Osteocyte (in vitro differentiated cells): Measurements from ENCODE around the gene ETHE1. TPM values are rescaled to one million over a fixed set of nuclear protein-coding genes. Genes with fewer than 3 reads are reported as not detected.

Experiments
- DNase-seq: peaks from one replicate; pipeline ENCODE4 v3.0.0; 2021; ENCODE audit warnings: mixed read lengths; ENCODE audit not compliant: unreplicated experiment; ENCODE audit errors: extremely low spot score
- H3K27ac Mint-ChIP-seq: one replicate; pipeline ENCODE4 v1.8.0; 2021; ENCODE audit warnings: mild to moderate bottlenecking, mixed read lengths; ENCODE audit not compliant: unreplicated experiment
- H3K27me3 Mint-ChIP-seq: one replicate; pipeline ENCODE4 v1.8.0; 2021; ENCODE audit warnings: mixed read lengths; ENCODE audit not compliant: unreplicated experiment
- H3K36me3 Mint-ChIP-seq: one replicate; pipeline ENCODE4 v1.8.0; 2021; ENCODE audit warnings: mixed read lengths; ENCODE audit not compliant: unreplicated experiment
- H3K4me1 Mint-ChIP-seq: one replicate; pipeline ENCODE4 v1.8.0; 2021; ENCODE audit warnings: mixed read lengths; ENCODE audit not compliant: unreplicated experiment
- H3K4me3 Mint-ChIP-seq: one replicate; pipeline ENCODE4 v1.8.0; 2021; ENCODE audit warnings: mild to moderate bottlenecking, moderate library complexity, mixed read lengths; ENCODE audit not compliant: unreplicated experiment
- H3K9me3 Mint-ChIP-seq: one replicate; pipeline ENCODE4 v1.8.0; 2021; ENCODE audit warnings: mixed read lengths; ENCODE audit not compliant: unreplicated experiment
- CTCF ChIP-seq: fragments of 200-600 bp; sonication (generic); IDR thresholded peaks from 2 replicates; pipeline ENCODE4 v1.5.0; 2021; ENCODE audit warnings: antibody characterized with exemption, mild to moderate bottlenecking, moderate library complexity
- total RNA-seq: library from RNA; stranded (reverse); gene quantifications from 2 replicates; pipeline ENCODE4 v1.2.1, GENCODE V29; 2021

ETHE1 gene
- total RNA-seq, 1 donor from 2014 or later = 41.8 TPM

GRCh38 chr19:43482193-43482592, 44.8 kb downstream of the ETHE1 start:
- H3K9me3 Mint-ChIP-seq = no peaks in the 10 kb centered on the region
- no peaks in the 10 kb centered on the region for H3K4me1 Mint-ChIP-seq
- no peaks in the 10 kb centered on the region for H3K27me3 Mint-ChIP-seq
- no peak overlapping the region for H3K27ac Mint-ChIP-seq
- H3K36me3 Mint-ChIP-seq = no peaks in the 10 kb centered on the region
- no peak overlapping the region for H3K4me3 Mint-ChIP-seq
- TF ChIP-seq CTCF = no peak
- no peak for DNase-seq

- no peak for TF ChIP-seq CTCF
- H3K27ac Mint-ChIP-seq = no peak overlapping the region
- H3K27me3 Mint-ChIP-seq = no peaks in the 10 kb centered on the region
- no peak overlapping the region for H3K4me3 Mint-ChIP-seq
- no peak for DNase-seq
- peaks cover 2% of the 10 kb centered on the region for H3K4me1 Mint-ChIP-seq
- no peaks in the 10 kb centered on the region for H3K9me3 Mint-ChIP-seq
- no peaks in the 10 kb centered on the region for H3K36me3 Mint-ChIP-seq
These were observed 45.3 kb downstream of the ETHE1 start for GRCh38 chr19:43481701-43482100.

GRCh38 chr19:43480574-43480973, 46.4 kb downstream of the ETHE1 start:
- Mint-ChIP-seq H3K27ac (no peak overlapping the region), H3K27me3 (no peaks in the 10 kb centered on the region), H3K9me3 (no peaks in the 10 kb centered on the region), H3K36me3 (no peaks in the 10 kb centered on the region), H3K4me1 (peaks cover 7% of the 10 kb centered on the region), H3K4me3 (no peak overlapping the region)
- DNase-seq = no peak
- TF ChIP-seq CTCF = no peak

- no peaks in the 10 kb centered on the region for H3K36me3 Mint-ChIP-seq
- H3K4me1 Mint-ChIP-seq = peaks cover 11% of the 10 kb centered on the region
- H3K4me3 Mint-ChIP-seq = no peak overlapping the region
- no peak overlapping the region for H3K27ac Mint-ChIP-seq
- H3K27me3 Mint-ChIP-seq = no peaks in the 10 kb centered on the region
- TF ChIP-seq CTCF = no peak
- DNase-seq = no peak
- H3K9me3 Mint-ChIP-seq = no peaks in the 10 kb centered on the region
These were observed 46.9 kb downstream of the ETHE1 start for GRCh38 chr19:43479961-43480561.

- no peaks in the 10 kb centered on the region for H3K36me3 Mint-ChIP-seq
- no peak for DNase-seq
- no peak for TF ChIP-seq CTCF
- H3K4me3 Mint-ChIP-seq = no peak overlapping the region
- H3K4me1 Mint-ChIP-seq = peaks cover 13% of the 10 kb centered on the region
- no peak overlapping the region for H3K27ac Mint-ChIP-seq
- H3K9me3 Mint-ChIP-seq = no peaks in the 10 kb centered on the region
- no peaks in the 10 kb centered on the region for H3K27me3 Mint-ChIP-seq
These were observed 47.8 kb downstream of the ETHE1 start for GRCh38 chr19:43479226-43479625.
